Measurements from ENCODE around the gene CYP8B1.

The CYP8B1 gene

DNA sequence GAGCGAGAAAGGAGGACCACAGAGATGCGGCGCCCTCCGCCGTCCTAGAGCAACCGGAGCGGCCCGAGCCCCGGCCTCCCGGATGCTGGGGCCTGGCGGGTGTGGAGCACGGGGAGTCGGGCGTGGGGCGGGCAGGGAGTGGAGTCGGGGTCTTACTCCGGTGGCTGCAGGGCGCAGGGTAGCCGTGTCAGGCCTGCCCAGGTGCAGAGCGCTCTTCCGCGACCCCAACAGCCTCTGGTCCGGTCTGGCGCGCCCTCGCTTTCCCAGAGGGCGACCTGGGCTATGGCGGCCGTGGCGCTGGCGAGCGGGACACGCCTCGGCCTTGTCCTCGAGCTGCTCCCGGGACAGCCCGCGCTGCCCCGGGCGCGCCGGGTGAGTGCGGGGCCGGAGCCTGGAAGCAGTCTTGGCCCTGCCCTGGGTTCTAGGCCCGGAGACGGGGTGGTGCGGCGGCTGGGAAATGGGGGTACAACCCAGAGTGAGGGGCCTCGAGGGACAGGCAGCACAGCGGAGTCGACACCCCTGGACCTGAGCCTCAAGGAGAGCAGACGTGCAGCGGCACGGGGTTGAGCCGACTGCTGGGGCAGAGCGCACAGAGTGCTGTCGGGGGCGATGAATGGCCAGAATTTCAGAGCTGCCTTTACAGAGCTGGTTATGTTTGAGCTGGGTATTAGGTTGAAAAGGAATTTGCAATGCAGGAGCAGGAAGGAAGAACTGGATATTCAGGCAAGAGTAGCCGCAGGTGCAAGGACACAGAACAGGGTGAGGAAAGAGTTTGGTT, 30.6 kb upstream of the CYP8B1 start, which contains the start of gene ZNF662:
Gene ZNF662, plus strand, starts transcription at position 73 of the 778 bp plus-strand sequence. CDS start 1,973 bp downstream, outside the sequence.
- no peak within 1 kb of the TSS for H3K27ac ChIP-seq (ENCODE audit: low read depth, low read length)
- no peaks in the 10 kb centered on the region for H3K4me1 ChIP-seq (ENCODE audit: control insufficient read depth, low read length)
- no peaks in the 10 kb centered on the region for H3K79me2 ChIP-seq (ENCODE audit: control insufficient read depth, low read length)
- no peaks in the 10 kb centered on the region for H4K20me1 ChIP-seq (ENCODE audit: control insufficient read depth, insufficient read depth, low read depth, low read length)
- H3F3A ChIP-seq (ENCODE audit: control insufficient read depth, insufficient read depth): no peaks in the 10 kb centered on the region
- no peaks in the 10 kb centered on the region for H3K27me3 ChIP-seq (ENCODE audit: control insufficient read depth, low read length)
- H3K4me2 ChIP-seq (ENCODE audit: low read length): no peak within 1 kb of the TSS
- H3K9me3 ChIP-seq (ENCODE audit: control insufficient read depth, insufficient read depth, low read length): no peaks in the 10 kb centered on the region; the same call in 1 of the 2 replicates
- H3K4me3 ChIP-seq (ENCODE audit: low read length): no peak within 1 kb of the TSS
- TF ChIP-seq EZH2phosphoT487 (IDR thresholded peaks at IDR 0.05; ENCODE audit: borderline replicate concordance, low read length): no peak
- TF ChIP-seq, protein P1, sequence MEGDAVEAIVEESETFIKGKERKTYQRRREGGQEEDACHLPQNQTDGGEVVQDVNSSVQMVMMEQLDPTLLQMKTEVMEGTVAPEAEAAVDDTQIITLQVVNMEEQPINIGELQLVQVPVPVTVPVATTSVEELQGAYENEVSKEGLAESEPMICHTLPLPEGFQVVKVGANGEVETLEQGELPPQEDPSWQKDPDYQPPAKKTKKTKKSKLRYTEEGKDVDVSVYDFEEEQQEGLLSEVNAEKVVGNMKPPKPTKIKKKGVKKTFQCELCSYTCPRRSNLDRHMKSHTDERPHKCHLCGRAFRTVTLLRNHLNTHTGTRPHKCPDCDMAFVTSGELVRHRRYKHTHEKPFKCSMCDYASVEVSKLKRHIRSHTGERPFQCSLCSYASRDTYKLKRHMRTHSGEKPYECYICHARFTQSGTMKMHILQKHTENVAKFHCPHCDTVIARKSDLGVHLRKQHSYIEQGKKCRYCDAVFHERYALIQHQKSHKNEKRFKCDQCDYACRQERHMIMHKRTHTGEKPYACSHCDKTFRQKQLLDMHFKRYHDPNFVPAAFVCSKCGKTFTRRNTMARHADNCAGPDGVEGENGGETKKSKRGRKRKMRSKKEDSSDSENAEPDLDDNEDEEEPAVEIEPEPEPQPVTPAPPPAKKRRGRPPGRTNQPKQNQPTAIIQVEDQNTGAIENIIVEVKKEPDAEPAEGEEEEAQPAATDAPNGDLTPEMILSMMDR (IDR thresholded peaks at IDR 0.05; ENCODE audit: low read depth, low read length, poor library complexity, severe bottlenecking): no peak
- no peaks in the 10 kb centered on the region for H3K9me2 ChIP-seq (replicated peaks; ENCODE audit: control insufficient read depth, low read length)
- no peaks in the 10 kb centered on the region for H3K36me3 ChIP-seq (ENCODE audit: control insufficient read depth, low read length)

DNA sequence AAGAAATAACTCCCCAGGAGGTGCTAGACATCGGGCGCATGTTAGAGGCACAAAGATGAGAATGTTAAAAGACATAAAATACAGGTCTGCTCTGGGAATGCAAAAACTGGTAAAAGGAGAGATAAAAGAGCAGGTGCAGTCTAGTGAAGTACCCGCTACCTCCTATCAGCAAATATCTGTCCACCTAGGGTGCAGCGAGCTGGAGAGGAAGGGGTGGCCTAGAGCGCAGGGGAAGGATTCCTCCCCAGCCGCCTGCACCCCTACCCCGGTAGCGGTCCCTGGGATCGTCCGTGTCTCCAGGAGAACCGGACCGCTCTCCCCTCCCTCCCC, 30.0 kb upstream of the CYP8B1 start:
- H3K4me1 ChIP-seq (ENCODE audit: control insufficient read depth, low read length): no peaks in the 10 kb centered on the region
- no peak overlapping the region for H3K4me3 ChIP-seq (ENCODE audit: low read length)
- H4K20me1 ChIP-seq (ENCODE audit: control insufficient read depth, insufficient read depth, low read depth, low read length): no peaks in the 10 kb centered on the region
- H3F3A ChIP-seq (ENCODE audit: control insufficient read depth, insufficient read depth): no peaks in the 10 kb centered on the region
- H3K27ac ChIP-seq (ENCODE audit: low read depth, low read length): no peak overlapping the region
- no peak for TF ChIP-seq EZH2phosphoT487 (IDR thresholded peaks at IDR 0.05; ENCODE audit: borderline replicate concordance, low read length)
- TF ChIP-seq, protein P1 (IDR thresholded peaks at IDR 0.05; ENCODE audit: low read depth, low read length, poor library complexity, severe bottlenecking): no peak
- no peaks in the 10 kb centered on the region for H3K9me2 ChIP-seq (replicated peaks; ENCODE audit: control insufficient read depth, low read length)
- H3K9me3 ChIP-seq (ENCODE audit: control insufficient read depth, insufficient read depth, low read length): no peaks in the 10 kb centered on the region; the same call in 1 of the 2 replicates
- no peaks in the 10 kb centered on the region for H3K79me2 ChIP-seq (ENCODE audit: control insufficient read depth, low read length)
- H3K27me3 ChIP-seq (ENCODE audit: control insufficient read depth, low read length): no peaks in the 10 kb centered on the region
- H3K4me2 ChIP-seq (ENCODE audit: low read length): no peak overlapping the region
- H3K36me3 ChIP-seq (ENCODE audit: control insufficient read depth, low read length): no peaks in the 10 kb centered on the region

DNA sequence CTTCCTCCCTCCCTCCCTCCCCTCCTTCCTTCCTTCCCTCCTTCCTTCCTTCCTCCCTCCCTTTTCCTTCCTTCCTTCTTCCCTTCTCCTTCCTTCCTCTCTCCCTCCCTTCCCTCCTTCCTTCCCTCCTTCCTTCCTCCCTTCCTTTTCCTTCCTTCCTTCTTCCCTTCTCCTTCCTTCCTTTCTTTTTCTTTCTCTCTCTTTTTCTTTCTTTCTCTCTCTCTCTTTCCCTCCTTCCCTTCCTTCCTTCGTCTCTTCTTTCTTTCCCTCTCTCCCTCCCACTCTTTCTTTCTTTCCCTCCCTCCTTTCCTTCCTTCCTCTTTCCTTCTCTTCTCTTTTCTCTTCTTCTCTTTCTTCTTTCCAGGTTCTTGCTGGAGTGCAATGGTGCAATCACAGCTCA, 28.4 kb upstream of the CYP8B1 start:
- Histone ChIP-seq H3K9me3 (ENCODE audit: control insufficient read depth, insufficient read depth, low read length) (no peaks in the 10 kb centered on the region; the same call in 1 of the 2 replicates), H3F3A (ENCODE audit: control insufficient read depth, insufficient read depth) (no peaks in the 10 kb centered on the region), H3K27me3 (ENCODE audit: control insufficient read depth, low read length) (no peaks in the 10 kb centered on the region), H4K20me1 (ENCODE audit: control insufficient read depth, insufficient read depth, low read depth, low read length) (no peaks in the 10 kb centered on the region), H3K36me3 (ENCODE audit: control insufficient read depth, low read length) (no peaks in the 10 kb centered on the region), H3K27ac (ENCODE audit: low read depth, low read length) (no peak overlapping the region), H3K9me2 (replicated peaks; ENCODE audit: control insufficient read depth, low read length) (no peaks in the 10 kb centered on the region), H3K4me1 (ENCODE audit: control insufficient read depth, low read length) (no peaks in the 10 kb centered on the region), H3K4me3 (ENCODE audit: low read length) (no peak overlapping the region), H3K4me2 (ENCODE audit: low read length) (no peak overlapping the region), H3K79me2 (ENCODE audit: control insufficient read depth, low read length) (no peaks in the 10 kb centered on the region)
- TF ChIP-seq, protein P1 (IDR thresholded peaks at IDR 0.05; ENCODE audit: low read depth, low read length, poor library complexity, severe bottlenecking): no peak
- no peak for TF ChIP-seq EZH2phosphoT487 (IDR thresholded peaks at IDR 0.05; ENCODE audit: borderline replicate concordance, low read length)

All from DOHH2 (cell line).